Caki2 (cell line): ENCODE data around the gene FYN. TPM values are rescaled to one million over a fixed set of nuclear protein-coding genes. Genes with fewer than 3 reads are reported as not detected.

Experiments used
- DNase-seq: peaks from one replicate; pipeline ENCODE4 v3.0.0-alpha.2; 2015; ENCODE audit warnings: low read depth
- in situ Hi-C: cut with HindIII; loops from 2 replicates; pipeline ENCODE4 v1.10.0; 2016; ENCODE audit warnings: low sequenced_read_pairs, low pct_unique_long_range_greater_than_20kb, mixed read lengths
- total RNA-seq: library from RNA; depleted of rRNA; stranded (reverse); fragments of >200 nt; shearing (Covaris generic); gene quantifications from 2 replicates; pipeline ENCODE4 v1.2.3, GENCODE V29; 2014; ENCODE audit warnings: low replicate concordance

Gene FYN
- total RNA-seq, 1 experiment from 2014 or later = not detected

- no peak for DNase-seq
- in situ Hi-C loops = no loop called here
These were observed 69.9 kb downstream of the FYN start for GRCh38 chr6:111803371-111803770.

GRCh38 chr6:111802720-111803330 is 70.4 kb downstream of the FYN start:
- no peak for DNase-seq
- in situ Hi-C loops = no loop called here

- in situ Hi-C loops = no loop called here
- DNase-seq = no peak
These were observed 71.2 kb downstream of the FYN start for GRCh38 chr6:111802015-111802414.

- no peak for DNase-seq
- in situ Hi-C loops = no loop called here
These were observed 72.4 kb downstream of the FYN start for GRCh38 chr6:111800821-111801220.

GRCh38 chr6:111800259-111800765 is 72.9 kb downstream of the FYN start:
- in situ Hi-C loops = no loop called here
- DNase-seq = no peak

GRCh38 chr6:111799576-111800258 is 73.5 kb downstream of the FYN start:
- no peak for DNase-seq
- in situ Hi-C loops = no loop called here

- in situ Hi-C loops = no loop called here
- DNase-seq = no peak
These were observed 74.9 kb downstream of the FYN start for GRCh38 chr6:111798281-111798725.

GRCh38 chr6:111796310-111796918 is 76.8 kb downstream of the FYN start:
- DNase-seq = no peak
- in situ Hi-C loops = no loop called here

GRCh38 chr6:111795558-111795957 is 77.7 kb downstream of the FYN start:
- no peak for DNase-seq
- in situ Hi-C loops = no loop called here

- DNase-seq = no peak
- in situ Hi-C loops = no loop called here
These were observed 78.4 kb downstream of the FYN start for GRCh38 chr6:111794727-111795452.

- in situ Hi-C loops = no loop called here
These were observed 79.0 kb downstream of the FYN start for GRCh38 chr6:111794300-111794699.

GRCh38 chr6:111793711-111794111 is 79.5 kb downstream of the FYN start:
- in situ Hi-C loops = no loop called here

More at GRCh38 chr6:111794300-111794699, 79.0 kb downstream of the FYN start:
- no peak for DNase-seq

GRCh38 chr6:111792914-111793700 is 80.1 kb downstream of the FYN start:
- in situ Hi-C loops = no loop called here
- DNase-seq = no peak

More at GRCh38 chr6:111793711-111794111, 79.5 kb downstream of the FYN start:
- no peak for DNase-seq

GRCh38 chr6:111792241-111792640 is 81.0 kb downstream of the FYN start:
- in situ Hi-C loops = no loop called here
- DNase-seq = no peak

GRCh38 chr6:111791415-111791814 is 81.8 kb downstream of the FYN start:
- in situ Hi-C loops = no loop called here
- no peak for DNase-seq

GRCh38 chr6:111789598-111789997 is 83.7 kb downstream of the FYN start:
- DNase-seq = no peak

GRCh38 chr6:111788379-111789276 is 84.6 kb downstream of the FYN start:
- DNase-seq = no peak
- in situ Hi-C loops = no loop called here

More at GRCh38 chr6:111789598-111789997, 83.7 kb downstream of the FYN start:
- in situ Hi-C loops = no loop called here
